HPDE6-E6E7 (cell line): ENCODE measurements around the gene ZG16.
"Not testable (repeated sequence)": the region's sequence is repeated elsewhere in the genome, so short reads cannot be mapped to it uniquely, and the experiment has no call there.

Source experiments
- DNase-seq: peaks from one replicate; pipeline ENCODE4 v3.0.0; 2011; ENCODE audit warnings: missing footprints; ENCODE audit errors: extremely low spot score

ZG16 gene

GRCh38 chr16:29748760-29749149, 29.3 kb upstream of the ZG16 start:
- DNase-seq = not testable (repeated sequence)

DNA sequence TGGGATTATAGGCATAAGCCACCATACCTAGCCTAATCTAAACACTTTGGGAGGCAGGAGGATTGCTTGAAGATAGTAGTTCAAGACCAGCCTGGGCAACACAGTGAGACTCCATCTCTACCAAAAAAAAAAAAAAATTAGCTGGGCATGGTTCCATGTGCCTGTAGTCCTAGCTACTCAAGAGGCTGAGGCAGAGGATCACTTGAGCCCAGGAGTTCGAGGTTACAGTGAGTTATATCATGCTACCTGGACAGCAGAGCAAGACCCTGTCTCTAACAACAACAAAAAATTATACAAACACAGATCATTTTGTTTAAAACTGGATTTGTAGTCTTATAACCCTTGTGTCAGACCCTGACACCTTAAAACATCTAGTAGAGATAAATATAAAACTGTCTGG, 24.5 kb upstream of the ZG16 start:
- DNase-seq = no peak

- no peak for DNase-seq
These were observed 21.4 kb upstream of the ZG16 start for GRCh38 chr16:29756654-29757053.

DNA sequence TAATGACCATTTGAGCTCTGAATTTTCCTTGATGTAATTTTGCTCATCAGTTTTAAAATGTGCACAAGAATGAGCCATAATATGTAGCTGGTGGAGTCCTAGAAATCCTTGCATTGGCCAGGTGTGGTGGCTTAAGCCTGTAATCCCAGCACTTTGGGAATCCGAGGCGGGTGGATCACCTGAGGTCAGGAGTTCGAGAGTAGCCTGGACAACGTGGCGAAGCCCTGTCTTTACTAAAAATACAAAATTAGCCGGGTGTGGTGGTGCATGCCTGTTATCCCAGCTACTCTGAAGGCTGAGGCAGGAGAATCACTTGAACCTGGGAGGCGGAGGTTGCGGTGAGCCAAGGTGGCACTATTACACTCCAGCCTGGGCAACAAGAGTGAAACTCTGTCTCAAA, 21.0 kb upstream of the ZG16 start:
- DNase-seq = not testable (repeated sequence)

GRCh38 chr16:29757950-29758466, 20.0 kb upstream of the ZG16 start:
- DNase-seq = no peak

DNA sequence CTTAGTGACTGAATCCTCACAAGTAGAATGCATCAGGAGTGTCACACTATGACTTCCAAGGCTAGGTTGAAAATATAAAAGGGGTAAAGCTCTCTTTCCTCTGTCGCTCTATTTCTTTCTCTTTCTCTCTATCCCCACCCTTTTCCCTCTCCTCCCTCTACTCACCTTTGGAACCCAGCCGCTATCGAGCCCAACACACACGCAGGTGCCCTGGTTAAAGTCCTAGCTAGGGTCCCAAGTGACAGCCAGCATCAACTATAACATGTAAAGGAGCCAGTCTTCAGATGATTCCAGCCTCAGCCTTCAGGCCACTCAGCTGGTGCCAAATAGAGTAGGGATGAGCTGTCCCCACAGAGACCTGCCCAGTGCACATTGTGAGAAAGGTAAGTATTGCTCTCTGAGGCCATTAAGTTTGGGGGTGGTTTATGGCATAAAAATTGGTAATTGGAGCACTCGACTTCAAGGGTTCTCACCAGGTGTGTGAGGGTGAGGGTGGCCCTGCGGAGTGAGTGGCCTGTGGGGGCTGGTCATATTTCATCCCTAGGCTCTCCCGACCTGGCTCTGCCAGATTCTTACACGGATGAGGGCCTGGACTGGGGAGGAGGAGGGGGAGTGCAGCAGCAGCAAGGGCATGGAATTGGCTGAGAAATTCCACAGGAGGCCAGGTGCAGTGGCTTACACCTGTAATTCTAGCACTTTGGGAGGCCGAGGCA, 17.3 kb upstream of the ZG16 start:
- no peak for DNase-seq

DNA sequence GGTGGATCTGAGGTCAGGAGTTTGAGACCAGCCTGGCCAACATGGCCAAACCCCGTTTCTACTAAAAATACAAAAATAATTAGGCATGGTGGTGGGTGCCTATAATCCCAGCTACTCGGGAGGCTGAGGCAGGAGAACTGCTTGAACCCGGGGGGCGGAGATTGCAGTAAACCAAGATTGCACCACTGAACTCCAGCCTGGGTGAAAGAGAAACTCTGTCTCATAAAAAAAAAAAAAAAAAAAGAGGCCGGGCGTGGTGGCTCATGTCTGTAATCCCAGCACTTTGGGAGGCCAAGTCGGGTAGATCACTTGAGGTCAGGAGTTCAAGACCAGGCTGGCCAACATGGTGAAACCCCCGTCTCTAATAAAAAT, 16.8 kb upstream of the ZG16 start:
- not testable (repeated sequence) for DNase-seq

- DNase-seq = no peak
These were observed 16.2 kb upstream of the ZG16 start for GRCh38 chr16:29761882-29762281.

DNA sequence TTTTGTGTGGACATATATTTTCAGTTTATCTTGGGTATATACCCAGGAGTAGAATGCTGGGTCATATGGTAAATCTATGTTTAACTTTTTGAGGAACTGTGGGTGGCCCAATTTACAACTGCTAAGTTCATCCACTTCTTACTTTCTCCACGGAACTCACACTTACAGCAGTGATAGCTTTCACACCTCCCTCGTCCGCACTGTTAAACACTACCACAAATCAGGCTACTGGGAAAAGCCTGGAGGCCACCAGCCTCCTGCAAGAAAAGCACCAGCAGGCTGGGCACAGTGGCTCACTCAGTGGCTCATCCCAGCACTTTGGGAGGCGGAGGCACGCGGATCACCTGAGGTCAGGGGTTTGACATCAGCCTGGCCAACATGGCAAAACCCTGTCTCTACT, 14.7 kb upstream of the ZG16 start:
- no peak for DNase-seq

DNA sequence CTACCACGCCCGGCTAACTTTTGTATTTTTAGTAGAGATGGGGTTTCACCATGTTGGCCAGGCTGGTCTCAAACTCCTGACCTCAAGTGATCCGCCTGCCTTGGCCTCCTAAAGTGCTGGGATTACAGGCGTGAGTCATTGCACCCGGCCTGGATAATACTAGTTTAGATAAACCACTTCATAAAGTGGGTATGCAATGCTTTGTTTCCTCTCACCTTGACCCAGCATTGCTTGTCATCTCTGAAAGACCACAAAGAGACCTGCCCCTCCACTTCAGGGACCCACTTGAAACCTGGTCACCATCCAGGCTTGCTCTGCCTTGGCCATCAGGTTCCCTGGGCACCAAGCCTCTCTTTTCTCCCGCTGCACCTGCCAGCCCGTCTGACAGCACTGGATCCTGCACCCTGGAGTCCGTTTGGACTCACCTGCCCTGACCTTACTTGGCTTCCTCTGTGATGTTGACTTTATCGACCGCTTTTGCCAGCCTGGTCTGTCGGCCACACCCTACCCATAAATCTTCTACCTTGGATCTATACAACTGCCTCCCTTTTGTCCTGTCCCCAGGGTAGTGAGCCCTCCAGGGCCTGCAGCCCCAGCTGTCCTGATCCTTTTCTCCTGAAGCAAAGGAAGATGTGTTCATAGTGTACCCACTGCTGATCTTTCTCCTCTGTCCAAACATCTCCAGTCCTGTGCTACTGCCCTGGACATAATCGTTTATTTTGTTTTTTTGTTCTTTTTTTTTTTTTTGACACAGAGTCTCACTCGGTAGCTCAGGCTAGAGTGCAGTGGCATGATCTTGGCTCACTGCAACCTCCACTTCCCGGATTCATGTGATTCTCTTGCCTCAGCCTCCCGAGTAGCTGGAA, 12.7 kb upstream of the ZG16 start:
- DNase-seq = no peak

DNA sequence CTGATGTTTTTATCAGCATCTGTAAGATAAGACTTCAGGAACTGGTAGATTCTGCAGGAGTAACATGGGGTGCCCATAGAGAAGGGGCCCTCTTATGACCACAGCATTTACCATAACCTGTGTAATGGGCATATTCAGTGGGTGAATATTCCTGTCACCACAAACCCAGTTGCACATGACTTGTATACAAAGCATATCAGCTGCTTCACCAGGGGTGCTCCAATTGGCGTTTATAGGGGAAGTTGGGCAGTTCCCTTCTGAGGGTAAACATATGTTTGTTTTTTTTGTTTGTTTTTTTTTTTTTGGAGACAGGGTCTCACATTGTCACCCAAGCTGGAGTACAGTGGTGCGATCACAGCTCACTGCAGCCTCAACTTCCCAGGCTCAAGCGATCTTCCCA, 11.5 kb upstream of the ZG16 start:
- no peak for DNase-seq

DNA sequence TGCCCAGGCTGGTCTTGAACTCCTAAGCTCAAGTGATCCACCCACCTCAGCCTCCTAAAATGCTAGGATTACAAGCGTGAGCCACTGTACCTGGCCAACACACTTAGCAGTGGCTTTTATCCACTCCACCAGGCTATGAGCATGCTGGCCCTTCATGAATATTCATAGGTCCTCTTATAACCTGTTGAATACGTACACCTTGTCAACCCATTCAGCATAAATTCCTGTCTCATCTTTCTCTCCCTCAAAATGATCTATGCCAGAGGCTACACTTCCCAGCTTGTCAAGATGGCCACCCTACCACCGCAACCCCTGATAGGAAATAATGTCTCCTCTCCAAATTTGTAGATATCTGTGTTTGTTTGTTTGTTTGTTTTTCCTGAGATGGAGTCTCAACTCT, 11.0 kb upstream of the ZG16 start:
- DNase-seq = no peak

DNA sequence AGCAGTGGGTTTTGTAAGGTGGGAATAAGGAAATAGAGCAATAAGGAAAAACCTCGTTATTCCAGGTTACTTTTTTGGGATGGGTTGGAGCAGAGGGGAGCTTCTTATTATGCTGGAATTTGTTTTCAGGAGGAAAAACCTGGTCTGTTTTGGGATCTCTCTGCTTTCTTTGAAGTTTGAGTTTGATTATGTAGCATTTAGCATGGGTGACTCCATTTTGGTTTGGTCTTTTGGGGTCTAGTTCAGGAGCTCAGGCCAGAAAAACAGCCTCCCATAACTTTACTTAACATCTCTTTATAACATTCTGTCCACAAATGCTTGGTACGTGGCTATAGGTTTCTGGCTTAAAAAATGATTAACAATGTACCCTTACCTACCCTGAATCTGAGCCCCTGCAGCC, 8.5 kb upstream of the ZG16 start:
- DNase-seq = no peak

DNA sequence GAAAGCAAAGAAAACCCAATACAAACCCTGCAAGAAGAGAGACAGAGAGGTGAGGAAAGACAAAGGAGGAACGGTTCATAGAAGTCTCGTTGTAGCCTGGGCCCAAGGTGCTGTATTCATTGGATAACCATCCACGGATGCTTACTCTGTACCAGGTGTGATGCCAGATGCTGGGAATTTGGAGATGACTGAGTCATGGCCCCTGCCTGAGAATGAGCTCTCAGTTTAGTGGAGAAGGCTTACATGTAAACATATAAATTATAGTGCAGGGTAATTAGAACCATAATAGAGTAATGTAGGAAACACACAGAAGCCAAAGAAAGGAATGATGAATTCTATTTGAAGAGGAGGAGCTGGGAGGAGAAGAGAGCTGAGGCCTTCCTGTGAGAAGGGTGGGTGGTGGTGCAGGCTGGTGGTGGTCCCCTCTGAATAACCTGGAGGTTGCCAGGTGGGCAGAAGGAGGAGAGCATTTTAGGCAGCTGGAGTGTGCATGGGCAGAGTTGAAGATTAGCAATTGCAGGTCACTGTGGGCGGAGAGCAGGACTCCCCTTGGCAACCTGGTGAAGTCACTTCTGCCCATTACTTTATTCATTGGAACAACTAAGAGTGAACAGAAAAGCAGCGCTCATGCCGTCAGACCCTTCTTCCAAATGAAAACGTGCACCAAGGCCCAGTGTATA, 7.7 kb upstream of the ZG16 start:
- DNase-seq = no peak

- DNase-seq = not testable (repeated sequence)
These were observed 5.7 kb upstream of the ZG16 start for GRCh38 chr16:29772330-29772729.

DNA sequence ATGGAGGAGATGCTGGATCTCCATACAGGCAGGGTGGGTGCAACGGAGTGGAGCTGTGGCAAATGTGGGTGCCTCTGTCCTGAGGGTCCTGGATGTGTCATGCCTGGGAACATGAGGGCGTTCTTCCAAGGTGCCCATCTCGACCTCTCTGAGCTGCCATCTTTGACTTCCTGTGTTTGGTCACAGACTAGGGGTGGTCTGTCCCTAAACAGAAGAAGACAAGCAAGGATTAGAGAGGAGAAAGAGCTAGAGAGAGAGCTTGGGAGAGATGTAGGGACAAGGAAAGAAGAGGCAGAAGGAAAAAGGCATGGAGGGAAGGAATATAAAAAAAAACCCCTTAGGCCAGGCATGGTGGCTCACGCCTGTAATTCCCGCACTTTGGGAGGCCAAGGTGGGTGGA, 3.3 kb upstream of the ZG16 start:
- no peak for DNase-seq

DNA sequence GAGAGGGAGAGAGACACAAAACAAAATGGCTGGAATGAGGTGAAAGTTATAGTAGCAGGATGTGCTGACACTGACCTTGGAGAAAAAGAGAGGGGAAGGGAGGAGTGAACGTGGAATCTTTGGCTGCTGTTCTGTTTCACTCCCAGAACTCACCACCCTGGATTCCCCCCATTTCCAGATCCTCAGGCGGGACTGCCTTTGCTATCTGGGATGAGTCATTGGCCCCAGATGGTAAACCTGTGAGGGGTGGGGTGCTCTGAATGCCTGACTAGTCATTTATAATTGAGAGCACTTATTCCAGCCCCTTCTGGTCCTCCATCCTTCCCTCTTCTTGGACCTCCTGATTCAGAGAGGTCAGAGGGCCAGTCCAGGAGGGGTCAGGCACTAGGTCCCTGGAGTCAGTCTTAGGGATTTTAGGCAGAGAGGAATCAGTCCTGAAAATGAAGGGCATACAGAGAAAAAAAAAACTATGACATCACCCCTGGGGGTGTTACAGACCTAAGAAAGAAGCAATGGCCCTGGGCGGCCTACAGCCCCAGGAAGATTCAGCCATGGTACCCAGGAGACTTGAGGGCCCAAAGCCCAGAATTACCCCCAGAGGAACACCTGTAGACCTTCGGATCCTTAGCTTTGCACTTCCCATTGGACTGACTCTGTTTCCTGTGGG, 2.2 kb upstream of the ZG16 start:
- peak; percentile 48 for DNase-seq

- DNase-seq = no peak
These were observed 1.4 kb downstream of the ZG16 start for GRCh38 chr16:29779474-29779873.

GRCh38 chr16:29783094-29783953, 5.3 kb downstream of the ZG16 start:
- not testable (repeated sequence) for DNase-seq

GRCh38 chr16:29784157-29784556, 6.1 kb downstream of the ZG16 start:
- DNase-seq = no peak

DNA sequence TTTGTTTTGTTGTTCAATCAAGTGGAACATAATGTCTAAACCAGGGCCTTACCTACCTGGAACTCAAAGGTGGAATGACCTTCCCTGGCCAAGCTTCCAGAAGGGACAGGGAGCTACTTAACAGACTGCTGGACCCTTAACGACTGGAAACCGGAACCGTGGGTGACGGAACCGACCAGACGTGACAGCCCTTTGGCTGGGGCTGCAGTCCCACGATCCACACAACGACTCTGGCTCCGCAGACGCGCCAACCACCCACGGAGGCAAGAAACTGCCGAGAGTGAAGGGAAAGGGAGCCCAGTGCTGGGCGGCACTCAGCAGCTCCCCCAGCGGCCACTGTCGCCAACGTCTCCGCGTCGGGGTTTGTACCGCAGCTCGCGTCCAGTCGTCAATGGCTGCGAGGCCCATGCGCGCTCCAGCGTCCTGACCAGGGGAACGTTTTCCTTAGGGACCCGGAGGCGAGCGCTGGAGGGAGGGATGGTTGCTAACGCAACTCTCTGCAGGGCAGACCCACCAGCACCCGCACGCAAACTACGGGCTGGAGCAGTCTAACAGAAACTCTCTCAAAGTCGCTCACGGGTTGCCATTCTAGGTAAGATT, 6.9 kb downstream of the ZG16 start:
- DNase-seq = no peak
